Measurements from ENCODE around the gene RAB39B. TPM values are rescaled to one million over a fixed set of nuclear protein-coding genes. Genes with fewer than 3 reads are reported as not detected.
A peak's percentile ranks its signal among the peaks of the same experiment; 100 is the strongest.

Gene RAB39B
- total and polyA plus RNA-seq, 10 of the 15 experiments (the other 5 are each of a cell fraction or from before 2014, with no cell fraction given) = 1.6 to 8.6 (median 6.7) TPM

GRCh38 chrX:155263854-155264628, at the start of gene RAB39B (continued):
- TF ChIP-seq ZBTB40 (IDR thresholded peaks at IDR 0.05; ENCODE audit: borderline replicate concordance) (peak; percentile 67), BHLHE40 (IDR thresholded peaks at IDR 0.05; ENCODE audit: borderline replicate concordance in 1 of 2, low read depth in 2 of 2, low read length in 1 of 2) (no peak), ASH2L (IDR thresholded peaks at IDR 0.05; ENCODE audit: borderline replicate concordance, low read depth) (no peak), PAX5 (IDR thresholded peaks at IDR 0.05; ENCODE audit: borderline replicate concordance, low read depth, low read length) (no peak), TARDBP (IDR thresholded peaks at IDR 0.05; ENCODE audit: borderline replicate concordance) (no peak), IRF4 (IDR thresholded peaks at IDR 0.05; ENCODE audit: low read depth, low read length) (no peak), POU2F2 (IDR thresholded peaks at IDR 0.05; ENCODE audit: borderline replicate concordance, low read depth, low read length) (no peak), CUX1 (IDR thresholded peaks at IDR 0.05; ENCODE audit: insufficient replicate concordance, low read depth, low read length) (no peak), MYC (IDR thresholded peaks at IDR 0.05; ENCODE audit: insufficient read depth, insufficient read length, insufficient replicate concordance, low read length, severe bottlenecking) (no peak), RAD21 (IDR thresholded peaks at IDR 0.05; ENCODE audit: insufficient read depth, low read depth, low read length) (no peak), RAD51 (IDR thresholded peaks at IDR 0.05) (no peak), STAT1 (conservative IDR thresholded peaks at IDR 0.05) (no peak), SIX5 (IDR thresholded peaks at IDR 0.05; ENCODE audit: low read depth, low read length, severe bottlenecking) (no peak), PAX8 (IDR thresholded peaks at IDR 0.05) (no peak), SMC3 (IDR thresholded peaks at IDR 0.05; ENCODE audit: borderline replicate concordance, low read length) (peak; percentile 24; the same call in 1 of the 2 replicates), NFXL1 (IDR thresholded peaks at IDR 0.05; ENCODE audit: borderline replicate concordance) (no peak), SUZ12 (IDR thresholded peaks at IDR 0.05; ENCODE audit: unreplicated experiment) (no peak), HCFC1 (IDR thresholded peaks at IDR 0.05; ENCODE audit: low read length) (no peak), SMAD5 (IDR thresholded peaks at IDR 0.05; ENCODE audit: low read depth) (no peak), FOXM1 (IDR thresholded peaks at IDR 0.05; ENCODE audit: low read depth, low read length) (no peak), HDAC6 (IDR thresholded peaks at IDR 0.05; ENCODE audit: unreplicated experiment) (no peak), CREM (IDR thresholded peaks at IDR 0.05; ENCODE audit: low read depth) (peak; percentile 60)

All from GM12878 (cell line).